ENCODE measurements around the gene LRIG1. TPM values are rescaled to one million over a fixed set of nuclear protein-coding genes. Genes with fewer than 3 reads are reported as not detected.

Gene LRIG1
- total RNA-seq, 1 experiment from 2014 or later, result 14.7 TPM

GRCh38 chr3:66390013-66390412 lies 110.8 kb downstream of the LRIG1 start:
- BruUV-seq (replicated peaks), result no TSS peak
- no peak for DNase-seq
- Mint-ChIP-seq H3K36me3 (ENCODE audit: insufficient read depth, unreplicated experiment) (peaks cover 6% of the 10 kb centered on the region), H3K27ac (ENCODE audit: unreplicated experiment) (no peak overlapping the region), H3K27me3 (ENCODE audit: unreplicated experiment) (no peaks in the 10 kb centered on the region), H3K4me3 (ENCODE audit: low read depth, unreplicated experiment) (no peak overlapping the region), H3K9me3 (ENCODE audit: low read depth, unreplicated experiment) (no peaks in the 10 kb centered on the region), H3K4me1 (ENCODE audit: low read depth, unreplicated experiment) (no peaks in the 10 kb centered on the region)
- CTCF ChIA-PET, result no interaction called here
- intact Hi-C loops (cut with micrococcal nuclease; ENCODE audit: unreplicated experiment), result no loop called here
- TF ChIP-seq CTCF (IDR thresholded peaks at IDR 0.05; ENCODE audit: unreplicated experiment), result no peak

- no peak for DNase-seq
- intact Hi-C loops (cut with micrococcal nuclease; ENCODE audit: unreplicated experiment), result no loop called here
- Mint-ChIP-seq H3K36me3 (ENCODE audit: insufficient read depth, unreplicated experiment) (peaks cover 5% of the 10 kb centered on the region), H3K4me1 (ENCODE audit: low read depth, unreplicated experiment) (no peaks in the 10 kb centered on the region), H3K27me3 (ENCODE audit: unreplicated experiment) (no peaks in the 10 kb centered on the region), H3K4me3 (ENCODE audit: low read depth, unreplicated experiment) (no peak overlapping the region), H3K27ac (ENCODE audit: unreplicated experiment) (no peak overlapping the region), H3K9me3 (ENCODE audit: low read depth, unreplicated experiment) (no peaks in the 10 kb centered on the region)
- CTCF ChIA-PET, result no interaction called here
- no TSS peak for BruUV-seq (replicated peaks)
- no peak for TF ChIP-seq CTCF (IDR thresholded peaks at IDR 0.05; ENCODE audit: unreplicated experiment)
Observed at GRCh38 chr3:66386925-66387650, 113.7 kb downstream of the LRIG1 start.

- Mint-ChIP-seq H3K4me1 (ENCODE audit: low read depth, unreplicated experiment) (no peaks in the 10 kb centered on the region), H3K27me3 (ENCODE audit: unreplicated experiment) (no peaks in the 10 kb centered on the region), H3K27ac (ENCODE audit: unreplicated experiment) (no peak overlapping the region), H3K36me3 (ENCODE audit: insufficient read depth, unreplicated experiment) (peaks cover 5% of the 10 kb centered on the region), H3K4me3 (ENCODE audit: low read depth, unreplicated experiment) (no peak overlapping the region), H3K9me3 (ENCODE audit: low read depth, unreplicated experiment) (no peaks in the 10 kb centered on the region)
- intact Hi-C loops (cut with micrococcal nuclease; ENCODE audit: unreplicated experiment), result no loop called here
- no TSS peak for BruUV-seq (replicated peaks)
- TF ChIP-seq CTCF (IDR thresholded peaks at IDR 0.05; ENCODE audit: unreplicated experiment), result no peak
- DNase-seq, result no peak
- CTCF ChIA-PET, result no interaction called here
Observed at GRCh38 chr3:66386011-66386924, 114.6 kb downstream of the LRIG1 start.

- no TSS peak for BruUV-seq (replicated peaks)
- Mint-ChIP-seq H3K27me3 (ENCODE audit: unreplicated experiment) (no peaks in the 10 kb centered on the region), H3K4me3 (ENCODE audit: low read depth, unreplicated experiment) (no peak overlapping the region), H3K9me3 (ENCODE audit: low read depth, unreplicated experiment) (no peaks in the 10 kb centered on the region), H3K4me1 (ENCODE audit: low read depth, unreplicated experiment) (no peaks in the 10 kb centered on the region), H3K27ac (ENCODE audit: unreplicated experiment) (no peak overlapping the region), H3K36me3 (ENCODE audit: insufficient read depth, unreplicated experiment) (peaks cover 5% of the 10 kb centered on the region)
- no peak for DNase-seq
- CTCF ChIA-PET, result no interaction called here
- no peak for TF ChIP-seq CTCF (IDR thresholded peaks at IDR 0.05; ENCODE audit: unreplicated experiment)
- intact Hi-C loops (cut with micrococcal nuclease; ENCODE audit: unreplicated experiment), result no loop called here
Observed at GRCh38 chr3:66385066-66385465, 115.8 kb downstream of the LRIG1 start.

All from Calu3 (cell line).